Spinal cord (tissue), 10 donors: ENCODE measurements around the gene SLK. TPM values are rescaled to one million over a fixed set of nuclear protein-coding genes. Genes with fewer than 3 reads are reported as not detected.

Source experiments
- DNase-seq, 6 donors: peaks; one replicate each; pipeline versions ENCODE4 v3.0.0 to v3.0.0-alpha.2; 2013 to 2015; ENCODE audit warnings: low spot score in 6 of 6, low read depth in 4 of 6
- H3K27ac ChIP-seq: one replicate; pipeline ENCODE4 v1.5.1; 2013; ENCODE audit warnings: low read depth, low read length, control low read depth
- H3K27me3 ChIP-seq: one replicate; pipeline ENCODE4 v1.6.1; 2013; ENCODE audit warnings: low read length; ENCODE audit not compliant: control insufficient read depth, insufficient read depth
- H3K36me3 ChIP-seq: one replicate; pipeline ENCODE4 v1.6.1; 2013; ENCODE audit warnings: low read length; ENCODE audit not compliant: control insufficient read depth, insufficient read depth
- H3K4me1 ChIP-seq: one replicate; pipeline ENCODE4 v1.6.1; 2013; ENCODE audit warnings: low read length; ENCODE audit not compliant: control insufficient read depth, insufficient read depth
- H3K4me3 ChIP-seq: one replicate; pipeline ENCODE4 v1.5.1; 2013; ENCODE audit warnings: low read depth, low read length, control low read depth
- H3K9me3 ChIP-seq: one replicate; pipeline ENCODE4 v1.6.1; 2013; ENCODE audit warnings: low read length; ENCODE audit not compliant: control insufficient read depth, insufficient read depth
- WGBS: methylation state at CpG from one replicate; pipeline ENCODE4 v1.1.5; 2013; ENCODE audit warnings: missing lambda C conversion rate; ENCODE audit not compliant: insufficient coverage; 5-methylcytosine and 5-hydroxymethylcytosine counted together
- polyA plus RNA-seq, 2 donors: library from polyadenylated mRNA; unstranded; fragments of 120-200 nt; gene quantifications; one replicate each; pipeline ENCODE4 v1.2.1, GENCODE V29; 2013; ENCODE audit not compliant: insufficient read length in 2 of 2
- total RNA-seq, 2 donors: library from RNA; depleted of rRNA in 1 of 2; stranded (reverse); fragments of 120-200 nt in 1 of 2; fragments of >200 nt in 1 of 2; gene quantifications; one replicate each; pipeline versions ENCODE4 v1.2.3 to v1.2.4, GENCODE V29; 2013 to 2014
- donor health status: healthy.

Gene SLK
- total and polyA plus RNA-seq, 4 donors, result 15.1 to 65.5 (median 37.6) TPM

DNA sequence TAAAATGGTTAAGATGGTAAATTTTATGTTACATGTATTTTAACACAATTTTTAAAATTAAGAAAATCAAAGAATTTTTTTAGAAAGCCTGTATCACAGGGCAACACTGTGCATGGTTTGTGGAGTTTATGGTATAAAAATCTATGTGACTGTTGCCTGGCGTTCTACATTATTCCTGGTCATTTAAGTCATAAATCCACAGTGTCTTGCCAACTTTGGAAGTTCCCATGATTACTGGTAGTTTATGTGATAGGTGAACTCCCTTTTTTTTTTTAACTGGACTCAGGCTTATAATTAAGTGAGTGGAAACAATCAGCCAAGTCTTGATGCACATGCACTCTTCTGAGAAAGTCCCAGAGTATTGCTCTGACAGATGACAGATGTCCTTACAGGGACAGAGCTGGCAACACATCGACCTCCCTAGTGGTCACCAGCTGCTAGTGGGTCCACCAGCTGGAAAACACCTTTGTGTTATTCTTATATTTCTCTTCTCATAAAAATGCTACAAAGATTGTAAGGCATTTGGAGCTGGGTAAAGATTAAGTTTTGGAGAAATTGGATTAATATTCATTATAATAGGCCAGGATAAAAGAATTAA, 40.1 kb upstream of the SLK start:
- Histone ChIP-seq H3K4me1 (no peaks in the 10 kb centered on the region), H3K27me3 (no peaks in the 10 kb centered on the region), H3K36me3 (no peaks in the 10 kb centered on the region), H3K27ac (no peak overlapping the region), H3K9me3 (no peaks in the 10 kb centered on the region), H3K4me3 (no peak overlapping the region)
- WGBS, result no CpG with 5 or more reads among the region's 2 CpGs
- DNase-seq, result no peak

DNA sequence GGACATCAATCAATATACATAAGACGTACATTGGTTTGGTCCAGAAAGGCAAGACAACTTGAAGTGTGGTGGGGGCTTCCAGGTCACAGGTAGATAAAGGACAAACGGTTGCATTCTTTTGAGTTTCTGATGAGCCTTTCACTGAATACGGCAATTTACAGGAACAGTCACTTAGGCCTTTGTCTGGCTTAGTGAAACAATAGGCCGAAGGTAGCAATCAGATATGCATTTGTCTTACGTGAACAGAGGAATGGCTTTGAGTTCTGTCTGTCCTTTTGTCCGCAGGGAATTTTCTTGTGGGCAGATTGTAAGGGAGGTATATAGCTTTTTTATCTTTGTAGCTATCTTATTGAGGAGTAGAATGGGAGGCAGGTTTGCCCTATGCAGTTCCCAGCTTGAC, 38.2 kb upstream of the SLK start:
- Histone ChIP-seq H3K27me3 (no peaks in the 10 kb centered on the region), H3K27ac (no peak overlapping the region), H3K9me3 (no peaks in the 10 kb centered on the region), H3K36me3 (no peaks in the 10 kb centered on the region), H3K4me3 (no peak overlapping the region), H3K4me1 (peaks cover 2% of the 10 kb centered on the region)
- DNase-seq, result no peak
- WGBS, result 77% methylated on average over 6 of the region's 6 CpGs

DNA sequence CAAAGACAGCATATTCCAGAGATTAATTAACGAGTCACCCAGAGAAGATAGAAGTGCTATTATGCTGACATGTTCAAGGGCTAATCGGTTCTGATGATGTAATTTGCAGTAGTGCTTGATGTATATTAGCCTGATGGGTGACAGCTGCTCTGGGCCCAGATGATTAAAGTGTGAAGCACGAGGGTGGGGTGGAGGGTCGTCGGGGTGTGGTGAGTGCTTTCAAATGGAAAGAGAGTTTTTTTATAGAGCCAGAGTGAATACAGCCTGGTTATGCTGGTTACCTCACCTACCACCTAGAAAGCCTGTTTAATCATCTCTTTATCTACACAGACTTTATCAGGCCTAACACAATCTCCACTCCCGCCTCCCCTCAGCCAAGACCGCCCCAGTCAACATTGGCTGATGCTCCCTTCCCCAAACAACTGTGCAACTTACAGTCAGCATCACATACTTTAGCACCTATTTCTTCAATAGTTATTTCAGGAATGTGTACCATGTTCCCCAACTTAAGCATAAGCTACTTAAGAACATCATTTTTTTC, 37.5 kb upstream of the SLK start:
- WGBS, result 67% methylated on average over 5 of the region's 7 CpGs
- DNase-seq, result peak in 1 of 6 donors; percentile 32
- no peaks in the 10 kb centered on the region for H3K27me3 ChIP-seq
- peaks cover 4% of the 10 kb centered on the region for H3K4me1 ChIP-seq
- no peaks in the 10 kb centered on the region for H3K36me3 ChIP-seq
- no peak overlapping the region for H3K4me3 ChIP-seq
- H3K9me3 ChIP-seq, result no peaks in the 10 kb centered on the region
- H3K27ac ChIP-seq, result no peak overlapping the region

DNA sequence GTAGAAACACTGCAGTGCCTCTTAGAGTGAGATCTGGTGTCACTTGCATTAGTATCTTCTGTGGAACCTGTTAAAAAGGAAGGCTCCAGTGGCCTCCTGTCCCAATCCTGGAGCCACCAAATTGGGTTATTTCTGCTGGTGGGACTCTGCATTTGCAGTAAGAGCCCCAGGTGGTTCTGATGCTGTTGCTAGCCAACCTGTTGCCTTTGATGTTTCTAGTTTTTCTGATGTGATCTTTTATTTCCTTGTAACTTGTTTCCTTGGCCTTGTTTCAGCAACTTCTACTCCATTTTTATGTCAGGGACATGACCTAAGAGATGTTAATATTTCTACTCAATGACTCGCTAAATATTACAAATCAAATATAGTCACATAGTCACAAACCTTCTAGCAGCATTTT, 36.5 kb upstream of the SLK start:
- whole genome bisulfite sequencing, result no CpG with 5 or more reads among the region's 1 CpG
- H3K4me1 ChIP-seq, result peaks cover 4% of the 10 kb centered on the region
- no peak overlapping the region for H3K4me3 ChIP-seq
- no peaks in the 10 kb centered on the region for H3K27me3 ChIP-seq
- H3K9me3 ChIP-seq, result no peaks in the 10 kb centered on the region
- no peak for DNase-seq
- H3K27ac ChIP-seq, result no peak overlapping the region
- no peaks in the 10 kb centered on the region for H3K36me3 ChIP-seq

GRCh38 chr10:103930881-103931280, 36.1 kb upstream of the SLK start:
- Histone ChIP-seq H3K36me3 (no peaks in the 10 kb centered on the region), H3K4me3 (no peak overlapping the region), H3K27me3 (no peaks in the 10 kb centered on the region), H3K9me3 (no peaks in the 10 kb centered on the region), H3K27ac (no peak overlapping the region), H3K4me1 (peaks cover 4% of the 10 kb centered on the region)
- WGBS, result 100% methylated on average over 1 of the region's 6 CpGs
- DNase-seq, result no peak

DNA sequence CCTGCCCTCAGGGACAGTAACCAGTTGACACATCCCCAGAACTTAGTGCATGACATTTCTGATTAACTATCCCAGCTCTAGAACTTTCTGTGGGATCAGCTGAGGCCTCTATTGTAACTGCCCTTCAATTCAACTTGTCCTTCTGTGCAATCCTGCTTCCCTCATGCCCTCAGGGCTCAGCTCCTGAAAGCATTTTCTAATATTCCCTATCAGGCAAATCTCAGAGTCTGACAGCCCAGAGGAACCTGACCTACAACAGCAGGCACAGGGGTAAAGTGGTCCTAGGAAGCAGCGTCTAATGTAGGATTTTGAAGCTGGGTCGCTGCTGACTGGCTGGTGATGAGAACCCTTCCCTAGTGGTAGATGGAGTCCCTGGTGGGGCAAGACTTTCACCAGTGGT, 35.3 kb upstream of the SLK start:
- Histone ChIP-seq H3K4me1 (peaks cover 4% of the 10 kb centered on the region), H3K27ac (no peak overlapping the region), H3K4me3 (no peak overlapping the region), H3K27me3 (no peaks in the 10 kb centered on the region), H3K36me3 (no peaks in the 10 kb centered on the region), H3K9me3 (no peaks in the 10 kb centered on the region)
- no peak for DNase-seq
- 95% methylated on average over 2 of the region's 2 CpGs for WGBS

GRCh38 chr10:103932271-103932670, 34.7 kb upstream of the SLK start:
- 83% methylated on average over 1 of the region's 7 CpGs for WGBS
- Histone ChIP-seq H3K27me3 (no peaks in the 10 kb centered on the region), H3K9me3 (no peaks in the 10 kb centered on the region), H3K27ac (no peak overlapping the region), H3K4me1 (peaks cover 4% of the 10 kb centered on the region), H3K36me3 (no peaks in the 10 kb centered on the region), H3K4me3 (no peak overlapping the region)
- no peak for DNase-seq

DNA sequence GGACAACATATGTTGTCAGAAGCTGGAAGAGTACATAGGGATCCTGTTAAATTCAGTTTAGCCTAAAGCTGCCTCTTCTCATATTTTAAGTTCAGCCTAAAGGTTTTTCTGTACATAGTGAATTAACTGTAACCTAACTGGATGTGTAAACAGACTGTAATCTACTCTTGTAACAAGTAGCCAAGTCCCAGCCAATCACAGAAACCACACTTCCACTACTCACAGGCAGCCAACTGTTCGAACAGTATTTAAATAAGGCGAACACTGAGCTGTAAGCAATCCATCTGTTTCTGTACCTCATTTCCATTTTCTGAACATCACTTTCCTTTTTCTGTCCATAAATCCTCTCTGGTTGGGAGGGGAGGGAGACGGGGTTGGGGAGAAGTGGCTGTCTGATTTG, 34.0 kb upstream of the SLK start:
- peak in 2 of 6 donors; percentile 86 to 89 for DNase-seq
- H3K4me3 ChIP-seq, result no peak overlapping the region
- no CpG with 5 or more reads among the region's 3 CpGs for WGBS
- H3K36me3 ChIP-seq, result no peaks in the 10 kb centered on the region
- H3K27ac ChIP-seq, result no peak overlapping the region
- H3K27me3 ChIP-seq, result no peaks in the 10 kb centered on the region
- H3K4me1 ChIP-seq, result peaks cover 4% of the 10 kb centered on the region
- H3K9me3 ChIP-seq, result no peaks in the 10 kb centered on the region

DNA sequence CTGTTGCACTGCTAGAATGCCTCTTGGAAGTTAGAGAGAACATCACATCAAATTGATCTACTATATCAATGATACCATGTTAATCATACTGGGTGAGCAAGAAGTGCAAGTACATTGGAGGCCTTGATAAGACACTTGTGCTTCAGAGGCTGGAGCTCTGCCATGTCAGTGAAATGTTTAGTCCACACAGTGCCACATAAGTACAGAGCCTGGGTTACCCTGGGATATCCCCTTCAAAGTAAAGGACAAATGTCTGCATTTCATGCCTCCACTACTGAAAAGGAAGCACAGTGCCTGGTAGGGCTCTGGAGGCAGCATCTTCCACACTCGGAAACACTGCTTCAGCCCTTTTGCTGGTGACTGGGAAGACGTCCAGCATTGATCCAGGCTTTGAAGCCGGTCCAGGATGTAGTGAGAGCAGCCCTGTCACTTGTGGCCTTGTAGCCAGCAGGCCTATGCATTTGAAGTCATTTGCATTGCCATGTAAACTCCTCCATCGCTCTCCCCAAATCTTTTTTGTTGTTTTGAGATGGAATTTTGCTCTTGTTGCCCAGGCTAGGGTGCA, 33.3 kb upstream of the SLK start:
- no peaks in the 10 kb centered on the region for H3K27me3 ChIP-seq
- no peak overlapping the region for H3K27ac ChIP-seq
- 20% methylated on average over 3 of the region's 4 CpGs for WGBS
- peaks cover 4% of the 10 kb centered on the region for H3K4me1 ChIP-seq
- peak in 3 of 6 donors; percentile 46 to 90 (median 74) for DNase-seq
- no peaks in the 10 kb centered on the region for H3K9me3 ChIP-seq
- H3K4me3 ChIP-seq, result no peak overlapping the region
- H3K36me3 ChIP-seq, result no peaks in the 10 kb centered on the region

- H3K9me3 ChIP-seq, result no peaks in the 10 kb centered on the region
- WGBS, result 94% methylated on average over 2 of the region's 6 CpGs
- H3K4me3 ChIP-seq, result no peak overlapping the region
- H3K4me1 ChIP-seq, result peaks cover 4% of the 10 kb centered on the region
- no peak overlapping the region for H3K27ac ChIP-seq
- no peaks in the 10 kb centered on the region for H3K36me3 ChIP-seq
- no peaks in the 10 kb centered on the region for H3K27me3 ChIP-seq
- no peak for DNase-seq
These were observed 32.6 kb upstream of the SLK start for GRCh38 chr10:103934308-103934707.
